HG03108 (cell line): ENCODE measurements around the gene CDIP1.

Source experiments
- ATAC-seq: cut with Tn5 transposase; IDR thresholded peaks from one replicate; pipeline ENCODE4 v1.9.1; 2021; ENCODE audit warnings: moderate library complexity; ENCODE audit not compliant: unreplicated experiment

The CDIP1 gene

DNA sequence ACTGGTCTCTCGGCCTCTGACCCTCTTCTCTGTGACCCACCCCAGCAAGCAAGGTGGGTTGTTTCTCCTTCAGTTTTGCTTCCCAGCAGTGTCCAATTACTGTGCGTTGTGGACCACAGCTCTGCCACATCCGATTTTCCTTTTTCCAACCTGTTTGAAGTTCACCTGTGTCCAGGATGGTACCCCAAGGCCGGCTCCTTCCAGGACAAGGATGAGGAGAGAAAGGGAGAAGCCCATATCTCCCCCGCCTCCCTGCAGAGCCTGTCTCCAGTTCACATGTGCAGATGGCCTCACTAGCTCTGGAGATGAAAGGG lies 77.7 kb downstream of the CDIP1 start:
- ATAC-seq: no peak
